Measurements from ENCODE around the gene BANP. TPM values are rescaled to one million over a fixed set of nuclear protein-coding genes. Genes with fewer than 3 reads are reported as not detected.

BANP gene
- total RNA-seq, 1 experiment from 2014 or later: 34.5 TPM

- TF ChIP-seq PRDM15 (CRISPR knock-in tag; IDR thresholded peaks at IDR 0.05): no peak
- TF ChIP-seq ZNF423 (CRISPR knock-in tag; IDR thresholded peaks at IDR 0.05): no peak
- TF ChIP-seq ZNF396 (CRISPR knock-in tag; IDR thresholded peaks at IDR 0.05; ENCODE audit: borderline replicate concordance): no peak
- no peak for TF ChIP-seq ZMAT4 (CRISPR knock-in tag; IDR thresholded peaks at IDR 0.05)
- TF ChIP-seq NFE2L1 (CRISPR knock-in tag; IDR thresholded peaks at IDR 0.05): no peak
Measured at GRCh38 chr16:87976665-87977064, 25.4 kb downstream of the BANP start (continued).

- CTCF ChIA-PET: no interaction called here
- POLR2A ChIA-PET: no interaction called here
- no peak for DNase-seq (ENCODE audit: low spot score)
- Mint-ChIP-seq H3K27me3 (ENCODE audit: low read depth) (no peaks in the 10 kb centered on the region), H3K4me3 (no peak overlapping the region), H3K36me3 (peaks cover 18% of the 10 kb centered on the region), H3K9me3 (no peaks in the 10 kb centered on the region), H3K27ac (no peak overlapping the region), H3K4me1 (peaks cover 5% of the 10 kb centered on the region; the same call in 1 of the 2 replicates)
- no peak for ATAC-seq
- TF ChIP-seq NR1H2 (CRISPR knock-in tag; IDR thresholded peaks at IDR 0.05) (no peak), ZMAT4 (CRISPR knock-in tag; IDR thresholded peaks at IDR 0.05) (no peak), ESRRA (CRISPR knock-in tag; IDR thresholded peaks at IDR 0.05; ENCODE audit: borderline replicate concordance) (no peak), MXD4 (CRISPR knock-in tag; IDR thresholded peaks at IDR 0.05; ENCODE audit: borderline replicate concordance) (no peak), KAT7 (CRISPR knock-in tag; IDR thresholded peaks at IDR 0.05; ENCODE audit: borderline replicate concordance) (no peak), MLX (CRISPR knock-in tag; IDR thresholded peaks at IDR 0.05) (no peak), STAT6 (CRISPR knock-in tag; conservative IDR thresholded peaks at IDR 0.05; ENCODE audit: low read depth) (no peak), ZNF396 (CRISPR knock-in tag; IDR thresholded peaks at IDR 0.05; ENCODE audit: borderline replicate concordance) (no peak)
Measured at GRCh38 chr16:87978127-87978526, 26.9 kb downstream of the BANP start.

GRCh38 chr16:87979352-87979751, 28.1 kb downstream of the BANP start:
- Mint-ChIP-seq H3K4me1 (peaks cover 5% of the 10 kb centered on the region; the same call in 1 of the 2 replicates), H3K27me3 (ENCODE audit: low read depth) (no peaks in the 10 kb centered on the region), H3K4me3 (no peak overlapping the region), H3K27ac (no peak overlapping the region), H3K36me3 (peaks cover 20% of the 10 kb centered on the region), H3K9me3 (no peaks in the 10 kb centered on the region)
- DNase-seq (ENCODE audit: low spot score) (no peak), ATAC-seq (no peak)
- POLR2A ChIA-PET: no interaction called here
- CTCF ChIA-PET: no interaction called here
- TF ChIP-seq MAX (CRISPR knock-in tag; IDR thresholded peaks at IDR 0.05) (no peak), USF2 (CRISPR knock-in tag; IDR thresholded peaks at IDR 0.05) (no peak), ZNF281 (CRISPR knock-in tag; IDR thresholded peaks at IDR 0.05) (no peak), FOXK1 (CRISPR knock-in tag; IDR thresholded peaks at IDR 0.05) (no peak), SMAD3 (CRISPR knock-in tag; IDR thresholded peaks at IDR 0.05; ENCODE audit: borderline replicate concordance) (no peak), NR1H2 (CRISPR knock-in tag; IDR thresholded peaks at IDR 0.05) (no peak), MXD4 (CRISPR knock-in tag; IDR thresholded peaks at IDR 0.05; ENCODE audit: borderline replicate concordance) (no peak), RORB (CRISPR knock-in tag; IDR thresholded peaks at IDR 0.05) (no peak), ZNF671 (CRISPR knock-in tag; IDR thresholded peaks at IDR 0.05) (no peak), CDX4 (CRISPR knock-in tag; IDR thresholded peaks at IDR 0.05; ENCODE audit: borderline replicate concordance) (no peak)

Data from WTC11 (cell line).